GM19239 (cell line): Measurements from ENCODE around the gene LEMD2.
A peak's percentile ranks its signal among the peaks of the same experiment; 100 is the strongest.
"Not testable (repeated sequence)": the region's sequence is repeated elsewhere in the genome, so short reads cannot be mapped to it uniquely, and the experiment has no call there.

Source experiments
- DNase-seq: peaks from one replicate; pipeline ENCODE4 v3.0.0; 2011; ENCODE audit warnings: low spot score; ENCODE audit not compliant: insufficient read length
- FAIRE-seq: peaks from 2 replicates; lab custom pipeline; 2011; peaks lifted over from hg19 to GRCh38; lab: Jason Lieb, UNC

Gene LEMD2

DNA sequence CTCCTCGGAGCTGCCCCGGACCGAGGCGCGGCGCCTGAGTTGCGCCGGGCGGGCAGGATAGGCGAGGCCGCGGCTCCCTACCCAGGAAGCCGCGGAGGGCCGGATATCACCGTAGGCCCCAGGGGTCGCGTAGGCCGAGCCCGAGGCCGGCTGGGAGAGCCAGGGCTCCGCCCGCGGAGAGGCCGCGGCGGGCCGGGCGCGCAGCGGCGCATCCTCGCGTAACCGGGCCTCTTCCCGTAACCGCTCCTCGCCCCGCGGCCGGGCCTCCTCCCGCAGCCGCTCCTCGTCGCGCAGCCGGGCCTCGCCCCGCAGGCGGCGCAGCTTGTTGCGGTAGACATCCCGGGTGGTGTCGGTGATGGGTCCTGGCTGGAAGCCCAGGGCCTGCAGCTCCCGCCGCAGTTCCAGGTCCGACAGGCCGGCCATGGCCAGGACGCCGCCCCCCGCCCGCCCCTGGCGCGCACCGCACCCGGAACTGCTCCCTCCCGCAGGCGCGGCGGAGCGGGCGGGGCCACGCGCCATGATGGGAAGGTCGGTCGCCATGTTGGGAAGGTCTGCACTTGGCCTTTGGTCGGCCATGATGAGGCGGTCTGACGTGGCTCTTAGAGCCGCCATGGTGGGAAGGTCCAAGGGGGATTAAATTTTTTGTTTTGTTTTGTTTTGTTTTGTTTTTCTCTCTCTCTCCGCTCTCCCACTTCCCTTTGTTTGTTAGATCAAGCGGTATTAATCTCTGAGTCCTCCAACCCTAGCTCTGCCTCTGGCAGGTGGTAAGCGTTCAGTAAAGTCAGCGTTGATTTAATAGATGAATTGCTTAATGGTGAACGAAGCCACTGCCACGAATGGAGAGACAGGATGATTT, at the start of gene LEMD2:
Gene LEMD2 (minus strand): TSS at position 437 of the 856 bp plus-strand sequence. CDS start 14 bp downstream, at position 423.
- FAIRE-seq (peak; percentile 92), DNase-seq (peak; percentile 96)

DNA sequence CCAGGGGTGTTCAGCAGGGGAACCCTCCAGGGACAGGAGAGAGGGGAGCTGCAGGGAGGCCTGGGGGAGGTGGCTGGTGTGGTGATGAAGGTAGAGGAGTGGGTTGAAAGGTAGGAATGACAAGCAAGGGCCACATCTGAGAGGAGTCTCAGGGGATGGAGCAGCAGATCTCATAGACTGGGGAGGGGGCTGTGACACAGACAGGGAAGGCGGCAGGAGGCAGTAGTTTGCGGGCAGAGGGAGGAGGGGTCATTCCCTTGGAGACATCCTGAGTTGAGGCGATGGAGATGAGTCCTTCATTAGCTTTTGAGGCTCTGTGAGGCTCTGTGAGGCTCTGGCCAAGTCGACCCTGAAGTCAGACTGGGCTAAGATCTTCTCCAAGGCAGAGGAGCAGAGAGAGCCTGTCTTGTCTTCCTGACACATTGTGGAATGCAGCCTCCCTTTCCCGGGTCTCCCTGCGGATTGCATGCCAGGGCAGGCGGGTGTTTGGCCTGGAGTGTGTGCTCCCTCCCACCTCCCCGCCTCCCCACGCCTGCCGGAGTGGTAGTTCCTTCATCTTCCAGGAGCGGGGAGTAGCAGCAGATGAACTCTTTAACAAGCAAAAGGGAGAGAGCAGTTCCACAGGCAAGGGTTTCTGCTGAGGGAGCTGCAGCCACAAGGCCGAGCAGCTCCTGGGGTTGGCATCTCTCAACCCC, 49.2 kb upstream of the LEMD2 start:
- FAIRE-seq (no peak), DNase-seq (no peak)

DNA sequence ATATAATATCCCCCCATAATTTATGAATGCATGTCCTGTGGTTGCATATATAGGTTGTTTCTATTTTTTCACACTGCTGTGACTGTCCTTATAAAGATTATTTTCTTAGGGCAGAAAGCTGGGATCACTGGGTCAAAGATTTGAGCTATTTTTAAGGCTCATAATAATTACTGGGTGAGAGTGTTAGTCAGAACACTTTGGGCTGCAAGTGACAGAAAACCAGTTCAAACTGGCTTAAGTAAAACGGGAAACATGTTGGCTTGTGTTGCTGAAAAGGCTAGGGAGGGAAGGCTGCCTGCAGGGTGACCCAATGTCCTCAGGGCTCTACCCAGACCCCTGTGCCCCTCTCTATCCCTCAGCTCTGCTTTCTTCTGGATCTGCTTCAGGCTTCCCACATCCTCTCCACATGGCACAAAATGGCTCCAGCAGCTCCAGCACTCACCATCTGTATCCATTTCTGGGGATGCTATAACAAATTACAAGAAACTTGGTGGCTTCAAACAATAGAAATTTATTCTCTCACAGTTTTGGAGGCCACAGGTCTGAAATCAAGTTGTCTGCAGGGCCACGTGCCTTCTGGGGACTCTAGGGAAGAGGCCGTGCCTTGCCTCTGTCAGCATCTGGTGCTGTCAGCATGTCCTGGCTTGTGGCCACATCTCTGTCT, 48.0 kb upstream of the LEMD2 start:
- DNase-seq (no peak), FAIRE-seq (no peak)

DNA sequence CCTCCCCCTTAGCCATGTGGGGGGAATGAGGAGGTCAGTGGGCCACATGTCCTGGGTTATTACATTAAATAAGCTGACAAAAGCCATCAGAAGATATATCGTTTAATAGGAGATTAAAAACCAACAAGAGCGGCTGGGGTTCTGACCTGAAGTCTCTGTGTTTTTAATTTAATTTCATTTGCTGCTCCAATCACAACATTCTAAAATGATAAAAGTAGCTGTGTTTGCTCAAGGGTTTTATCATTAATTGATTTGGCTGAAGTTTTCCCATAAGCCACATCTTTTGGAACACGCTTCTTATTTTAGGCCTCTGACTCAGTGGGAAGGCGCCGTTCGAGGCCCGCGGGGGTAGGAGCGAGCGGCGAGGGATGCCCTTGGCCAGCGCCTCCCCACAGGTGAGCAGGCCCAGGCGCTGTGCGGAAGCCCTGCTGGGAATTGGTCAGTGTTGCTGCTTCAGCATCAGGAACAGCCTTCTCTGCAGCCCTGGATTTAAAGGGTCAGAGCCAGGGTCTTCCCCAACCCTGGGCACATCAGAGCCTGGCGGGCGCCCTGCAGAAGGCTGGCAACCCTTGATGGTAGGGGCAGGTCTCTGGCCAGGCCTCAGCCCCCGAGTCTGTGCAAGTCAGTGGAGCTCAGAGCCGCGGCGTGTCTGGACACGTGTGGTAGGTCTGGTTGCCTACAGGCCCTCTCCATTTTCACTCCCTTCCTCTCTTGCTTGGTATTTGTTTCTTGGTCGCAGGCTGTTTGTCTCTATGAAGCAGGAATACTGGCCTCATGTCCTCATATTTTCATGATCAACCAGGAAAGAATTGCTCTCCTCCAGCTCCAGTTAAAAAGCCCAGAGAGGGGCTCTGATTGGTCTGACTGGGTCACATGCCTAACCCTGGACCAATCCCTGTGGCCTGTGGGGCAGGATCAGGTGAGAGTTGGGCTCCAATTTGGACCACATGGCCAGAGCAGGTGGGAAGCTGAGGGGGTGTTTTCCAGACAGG, 45.8 kb upstream of the LEMD2 start:
- DNase-seq (no peak), FAIRE-seq (no peak)

DNA sequence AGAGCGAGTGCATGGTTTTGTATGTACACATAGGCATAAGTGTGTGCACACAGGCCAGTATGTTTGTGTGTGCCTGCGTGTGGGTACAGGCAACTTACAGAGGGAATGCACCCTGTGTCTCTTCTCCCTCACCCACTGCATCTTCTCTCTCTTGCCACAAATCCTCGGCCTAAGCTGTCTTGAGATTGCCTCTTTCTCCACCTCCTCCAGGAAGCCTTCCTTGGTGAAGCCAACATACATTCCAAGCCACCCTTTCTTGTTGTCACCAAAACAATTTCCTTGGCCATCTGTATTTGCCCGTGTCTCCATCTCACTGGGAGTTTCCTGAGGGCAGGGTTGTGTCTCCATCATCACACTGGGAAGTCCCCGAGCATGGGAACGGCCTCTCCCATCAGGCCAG, 44.7 kb upstream of the LEMD2 start:
- DNase-seq, result no peak
- FAIRE-seq, result no peak

DNA sequence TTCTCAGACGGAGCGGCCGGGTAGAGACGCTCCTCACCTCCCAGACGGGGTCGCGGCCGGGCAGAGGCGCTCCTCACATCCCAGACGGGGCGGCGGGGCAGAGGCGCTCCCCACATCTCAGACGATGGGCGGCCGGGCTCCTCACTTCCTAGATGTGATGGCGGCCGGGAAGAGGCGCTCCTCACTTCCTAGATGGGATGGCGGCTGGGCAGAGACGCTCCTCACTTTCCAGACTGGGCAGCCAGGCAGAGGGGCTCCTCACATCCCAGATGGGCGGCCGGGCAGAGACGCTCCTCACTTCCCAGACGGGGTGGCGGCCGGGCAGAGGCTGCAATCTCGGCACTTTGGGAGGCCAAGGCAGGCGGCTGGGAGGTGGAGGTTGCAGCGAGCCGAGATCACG, 43.9 kb upstream of the LEMD2 start:
- FAIRE-seq, DNase-seq: not testable (repeated sequence)

DNA sequence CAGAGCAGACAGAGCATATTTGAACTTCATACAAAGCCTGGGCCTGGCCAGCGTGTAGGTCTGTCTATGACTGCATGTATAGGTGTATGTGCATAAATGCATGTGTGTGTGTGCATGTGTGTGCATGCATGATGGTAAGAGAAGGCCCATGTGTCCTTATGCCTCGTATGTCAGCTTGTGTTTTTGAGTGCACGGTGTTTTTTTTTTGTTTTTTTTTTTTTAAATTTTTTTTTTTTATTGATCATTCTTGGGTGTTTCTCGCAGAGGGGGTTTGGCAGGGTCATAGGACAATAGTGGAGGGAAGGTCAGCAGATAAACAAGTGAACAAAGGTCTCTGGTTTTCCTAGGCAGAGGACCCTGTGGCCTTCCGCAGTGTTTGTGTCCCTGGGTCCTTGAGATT, 42.8 kb upstream of the LEMD2 start:
- FAIRE-seq, DNase-seq: not testable (repeated sequence)

DNA sequence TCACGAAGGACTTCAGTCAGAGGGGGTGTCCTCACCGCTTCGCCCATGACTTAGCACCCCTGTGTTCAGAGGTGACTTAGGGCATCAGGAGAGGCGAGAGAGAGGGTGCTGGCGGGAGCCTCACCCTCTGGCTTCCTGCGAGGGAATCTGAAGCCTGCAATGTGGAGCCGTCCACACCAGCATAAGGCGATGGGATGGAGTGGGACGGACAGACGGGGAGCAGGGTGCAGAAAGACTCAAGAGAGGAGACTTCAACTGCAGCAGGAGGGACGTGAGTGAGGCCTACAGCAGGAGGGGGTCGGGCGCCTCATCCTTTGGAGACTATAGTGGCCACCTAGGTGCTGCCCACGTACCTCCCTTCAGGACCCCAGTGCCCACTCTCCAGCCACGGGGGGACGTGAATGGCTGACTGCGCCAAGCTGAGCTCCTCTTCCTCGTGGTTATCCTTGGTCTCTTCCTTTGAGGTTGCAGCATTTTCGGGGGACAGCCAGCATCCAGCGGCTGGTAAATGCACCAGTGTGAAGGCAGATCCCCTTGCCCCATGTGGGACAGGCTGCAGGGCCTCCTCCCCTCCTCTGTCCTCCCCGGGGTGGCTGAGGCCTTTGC, 41.8 kb upstream of the LEMD2 start:
- FAIRE-seq (no peak), DNase-seq (no peak)

DNA sequence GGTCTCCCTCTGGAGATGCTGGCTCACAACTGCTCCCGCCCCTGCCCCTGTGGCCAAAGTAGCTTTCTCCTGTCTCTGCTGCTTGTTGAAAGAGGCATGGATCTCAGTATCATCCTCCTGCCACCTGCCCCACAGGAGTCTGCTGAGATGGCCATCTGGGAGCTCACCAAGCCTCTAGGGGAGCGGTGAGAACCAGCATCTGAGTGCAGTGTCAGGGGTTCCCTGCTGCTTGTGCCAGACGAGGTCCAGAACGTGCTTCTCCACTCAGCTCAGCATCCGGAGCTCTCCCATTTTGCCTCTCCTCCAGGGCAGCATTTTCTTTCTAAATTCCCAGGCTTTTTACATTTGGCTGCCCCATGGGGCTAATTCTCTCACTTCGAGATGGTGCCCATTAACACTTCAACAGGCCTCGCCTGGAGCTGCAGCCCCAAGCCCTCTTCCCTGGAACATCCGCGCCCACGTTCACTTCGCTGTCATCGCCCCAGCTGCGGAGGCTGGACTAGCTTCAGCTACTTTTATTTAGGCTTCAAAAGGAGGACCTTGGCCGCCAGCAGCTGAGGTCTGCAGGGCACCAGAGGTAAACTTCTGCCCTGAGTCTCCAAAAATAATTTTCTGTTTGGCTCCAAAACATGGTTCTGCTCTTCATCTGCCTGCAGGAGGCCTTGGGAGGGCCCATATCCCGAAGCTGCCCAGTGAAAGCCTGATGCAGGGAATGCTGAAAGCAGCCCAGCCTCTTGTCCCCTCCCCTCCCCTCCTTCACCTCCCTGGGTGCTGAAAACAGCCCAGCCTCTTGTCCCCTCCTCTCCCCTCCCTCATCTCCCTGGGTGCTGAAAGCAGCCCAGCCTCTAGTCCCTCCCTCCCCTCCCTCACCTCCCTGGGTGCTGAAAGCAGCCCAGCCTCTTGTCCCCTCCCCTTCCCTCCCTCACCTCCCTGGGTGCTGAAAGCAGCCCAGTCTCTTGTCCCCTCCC, 40.1 kb upstream of the LEMD2 start:
- FAIRE-seq, result no peak
- no peak for DNase-seq

DNA sequence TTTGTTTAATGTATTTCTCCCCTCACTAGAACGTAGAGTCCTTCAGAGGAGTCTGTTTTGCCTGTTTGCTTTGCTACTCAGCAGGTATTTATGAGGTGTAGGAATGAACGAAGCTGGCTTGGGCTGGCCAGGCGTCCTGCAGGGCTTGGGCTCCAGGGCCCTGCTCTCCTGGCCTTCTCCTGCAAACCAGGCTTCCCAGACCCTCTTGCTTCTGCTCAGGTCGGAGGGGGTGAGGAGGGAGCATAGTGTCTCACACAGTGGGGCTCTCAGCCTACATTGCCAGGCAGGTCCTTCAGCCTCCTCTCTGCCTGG, 39.5 kb upstream of the LEMD2 start:
- DNase-seq (no peak), FAIRE-seq (no peak)

DNA sequence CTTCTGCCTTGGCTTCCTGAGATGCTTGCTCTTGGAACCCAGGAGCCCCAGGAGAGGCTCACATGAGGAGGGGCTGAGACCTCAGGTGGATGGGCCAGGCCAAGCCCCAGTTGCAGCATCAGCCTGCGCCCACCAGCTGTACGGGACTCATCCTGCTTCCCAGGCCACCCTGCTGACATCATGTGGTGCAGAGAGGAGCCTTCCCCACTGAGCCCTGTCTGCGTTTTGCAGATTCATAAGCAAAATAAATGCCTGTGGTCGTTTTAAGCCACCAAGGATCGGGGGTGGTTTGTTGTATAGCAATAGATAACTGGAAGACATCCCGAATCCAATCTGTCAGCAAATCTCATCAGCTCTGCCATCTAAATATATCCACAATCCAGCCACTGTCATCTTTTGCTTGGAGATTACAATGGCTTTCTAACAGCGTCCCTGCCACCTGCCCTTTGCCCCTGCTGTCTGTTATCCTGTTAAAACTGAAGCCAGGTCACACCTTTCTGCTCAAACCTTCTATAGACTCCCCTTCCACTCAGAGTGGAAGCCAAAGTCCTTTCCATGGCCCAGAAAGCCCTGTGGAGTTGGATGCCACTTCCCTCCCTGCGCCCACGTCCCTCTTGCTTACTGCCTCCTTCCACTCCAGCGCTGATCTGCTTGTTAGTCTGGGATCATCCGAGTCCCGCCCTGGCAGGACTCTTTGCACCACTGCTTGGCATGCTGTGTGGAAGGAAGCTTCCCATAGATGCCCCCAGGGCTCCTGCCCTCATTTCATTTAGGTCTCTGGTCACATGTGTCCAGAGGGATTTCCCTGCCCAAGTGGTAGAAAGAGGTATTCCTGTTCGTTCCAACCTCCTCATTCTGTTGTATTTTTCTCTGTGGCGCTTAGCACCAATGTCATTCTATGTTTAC, 38.9 kb upstream of the LEMD2 start:
- no peak for FAIRE-seq
- no peak for DNase-seq

DNA sequence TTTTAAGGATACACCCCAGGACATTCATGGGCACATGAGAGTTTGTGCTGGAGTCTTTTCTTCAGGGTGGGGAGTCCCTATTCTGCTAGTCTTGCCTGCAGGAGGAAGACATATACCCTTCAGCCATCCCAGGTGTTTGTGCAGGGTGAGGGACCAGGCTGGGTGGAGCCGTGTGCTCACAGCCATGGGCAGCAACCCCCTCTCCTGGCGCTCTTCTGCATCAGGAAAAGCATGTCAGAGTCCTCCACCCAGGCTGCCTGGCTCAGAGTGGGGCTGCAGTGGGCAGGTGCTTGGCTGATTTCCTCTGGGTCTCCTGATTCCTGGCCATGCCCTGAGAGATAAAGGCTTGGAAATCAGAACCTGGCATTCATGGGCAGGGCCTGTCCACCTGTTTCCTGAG, 37.6 kb upstream of the LEMD2 start:
- no peak for DNase-seq
- FAIRE-seq, result no peak

DNA sequence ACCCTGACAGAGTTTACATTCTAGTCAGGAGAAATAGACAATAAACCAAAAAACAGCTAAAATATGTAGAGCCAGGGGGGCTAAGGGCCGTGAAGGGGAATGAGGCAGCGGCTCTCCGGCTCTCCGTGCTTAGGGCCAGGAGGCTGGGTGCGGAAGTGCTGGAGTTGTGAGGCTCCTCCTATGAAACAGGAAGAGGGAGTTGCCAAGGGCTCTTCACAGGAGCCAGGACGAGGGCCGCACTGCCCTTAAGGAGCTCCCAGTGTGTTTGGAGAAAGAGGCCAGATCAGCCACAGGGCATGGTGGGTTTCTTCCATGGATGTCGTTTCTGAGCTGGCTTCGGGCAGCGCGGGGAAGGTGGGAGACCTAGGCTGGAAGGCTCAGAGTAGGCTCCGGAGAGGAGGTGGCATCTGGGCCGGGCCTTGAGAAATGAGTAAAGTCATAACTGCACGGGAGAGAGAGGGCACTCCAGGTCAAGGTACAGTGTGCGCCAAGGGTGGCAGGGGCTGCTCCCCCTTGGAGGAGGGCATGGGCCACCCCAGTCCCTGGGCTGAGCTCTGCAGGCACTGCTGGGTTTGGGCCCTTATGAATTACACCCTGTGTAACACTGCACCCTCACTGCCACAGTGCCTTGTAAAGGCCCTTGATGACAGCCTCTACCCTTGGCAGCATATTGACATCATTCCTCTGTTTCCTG, 35.7 kb upstream of the LEMD2 start:
- DNase-seq (no peak), FAIRE-seq (no peak)

DNA sequence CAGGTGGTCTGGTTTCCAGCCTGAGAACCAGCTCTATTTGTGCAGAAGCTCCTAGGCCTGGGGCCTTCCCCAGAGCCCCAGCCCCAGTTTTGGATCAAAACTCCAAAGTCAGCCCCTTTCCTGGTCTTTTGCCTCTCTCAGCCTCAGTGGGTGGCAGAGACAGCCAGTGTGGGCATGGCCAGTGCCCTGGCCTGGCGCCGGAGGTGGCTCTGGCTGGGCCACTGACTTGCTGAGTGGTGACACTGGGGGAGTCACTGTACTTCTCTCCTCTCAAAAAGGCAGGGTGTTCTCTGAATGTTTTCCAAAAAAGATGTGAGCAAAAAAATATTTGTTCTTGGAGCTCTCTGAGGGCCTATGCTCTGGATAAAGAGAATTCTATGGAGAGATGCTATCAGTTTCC, 34.9 kb upstream of the LEMD2 start:
- FAIRE-seq (no peak), DNase-seq (no peak)

DNA sequence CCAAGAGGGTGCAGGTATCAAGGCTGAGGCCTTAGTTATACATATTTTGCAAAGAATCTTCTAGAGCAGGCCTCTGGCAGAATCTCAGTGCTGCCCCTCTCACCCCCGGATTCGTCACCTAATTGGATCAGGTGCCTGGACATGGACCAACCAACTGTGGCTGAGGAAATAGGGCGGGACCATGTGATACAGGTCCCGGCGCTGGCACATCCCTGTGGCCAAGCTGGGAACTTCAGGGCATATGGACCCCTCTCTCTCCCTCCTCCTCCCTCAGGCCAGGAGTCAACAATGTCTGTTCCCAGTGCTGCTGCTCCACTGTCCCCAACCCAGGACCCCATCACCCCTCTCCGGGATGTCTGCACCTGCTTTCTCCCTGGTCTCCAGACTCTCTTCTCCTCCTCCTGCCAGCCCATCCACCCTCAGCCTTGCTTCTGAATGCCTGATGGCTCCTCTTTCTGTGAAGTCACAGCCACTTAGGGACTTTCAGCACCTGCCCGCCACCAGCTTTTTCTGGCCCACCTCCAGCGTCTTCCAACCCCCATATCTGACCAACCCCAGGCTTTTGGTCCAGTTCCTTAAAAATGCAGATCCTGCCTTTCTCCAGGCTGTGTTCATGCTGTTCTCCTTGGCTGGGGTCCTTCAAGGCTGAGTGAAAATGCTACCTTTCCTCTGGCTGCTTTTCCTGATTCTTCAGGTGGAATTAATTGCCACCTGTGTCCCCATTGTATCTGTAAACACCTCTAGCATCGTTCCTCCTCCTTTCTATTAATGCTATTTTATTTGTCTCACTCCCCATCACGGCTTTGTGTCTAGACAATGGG, 33.9 kb upstream of the LEMD2 start:
- DNase-seq, result no peak

More for the DNA sequence above, 33.9 kb upstream of the LEMD2 start:
- FAIRE-seq, result no peak
